ENCODE measurements around the gene NCKIPSD.

The NCKIPSD gene

GRCh38 chr3:48648188-48648850, 37.4 kb downstream of the NCKIPSD start:
- POLR2A ChIA-PET = no interaction called here
- no peak for DNase-seq (ENCODE audit: low read depth, low spot score)
- no peak overlapping the region for H3K4me3 ChIP-seq (ENCODE audit: low read depth, low read length)
- CTCF ChIA-PET = interaction anchor here (7.0 kb wide), 1 partner anchor 12 kb away, joined by 50 read pairs; the partner anchor contains the start of gene SLC26A6
- no peak for TF ChIP-seq CTCF (IDR thresholded peaks at IDR 0.05; ENCODE audit: insufficient read depth, low read length, missing control alignments)

GRCh38 chr3:48647714-48648113, 38.0 kb downstream of the NCKIPSD start:
- DNase-seq (ENCODE audit: low read depth, low spot score) = no peak
- H3K4me3 ChIP-seq (ENCODE audit: low read depth, low read length) = no peak overlapping the region
- ChIA-PET CTCF (no interaction called here), POLR2A (no interaction called here)
- no peak for TF ChIP-seq CTCF (IDR thresholded peaks at IDR 0.05; ENCODE audit: insufficient read depth, low read length, missing control alignments)

GRCh38 chr3:48644898-48645760, 40.6 kb downstream of the NCKIPSD start:
- no peak for DNase-seq (ENCODE audit: low read depth, low spot score)
- ChIA-PET POLR2A (no interaction called here), CTCF (interaction anchor here (3.3 kb wide), 1 partner anchor 10 kb away, joined by 14 read pairs; the partner anchor contains the start of gene SLC26A6)
- no peak overlapping the region for H3K4me3 ChIP-seq (ENCODE audit: low read depth, low read length)
- TF ChIP-seq CTCF (IDR thresholded peaks at IDR 0.05; ENCODE audit: insufficient read depth, low read length, missing control alignments) = no peak

GRCh38 chr3:48642605-48643004, 43.1 kb downstream of the NCKIPSD start:
- no peak overlapping the region for H3K4me3 ChIP-seq (ENCODE audit: low read depth, low read length)
- no peak for DNase-seq (ENCODE audit: low read depth, low spot score)
- ChIA-PET POLR2A (interaction anchor here (1.2 kb wide), 1 partner anchor 18 kb away, joined by 3 read pairs; no protein-coding TSS in a partner anchor), CTCF (interaction anchor here (3.3 kb wide), 1 partner anchor 8 kb away, joined by 14 read pairs; the partner anchor contains the start of gene SLC26A6)
- no peak for TF ChIP-seq CTCF (IDR thresholded peaks at IDR 0.05; ENCODE audit: insufficient read depth, low read length, missing control alignments)

GRCh38 chr3:48641396-48641795, 44.3 kb downstream of the NCKIPSD start:
- CTCF ChIA-PET = interaction anchor here (1.0 to 1.2 kb wide), 2 partner anchors 22 to 46 kb away, joined by 3 to 4 read pairs; no protein-coding TSS in a partner anchor
- H3K4me3 ChIP-seq (ENCODE audit: low read depth, low read length) = no peak overlapping the region
- no peak for DNase-seq (ENCODE audit: low read depth, low spot score)
- POLR2A ChIA-PET = no interaction called here
- no peak for TF ChIP-seq CTCF (IDR thresholded peaks at IDR 0.05; ENCODE audit: insufficient read depth, low read length, missing control alignments)
